MG63 (cell line): ENCODE measurements around the gene CPN2. TPM values are rescaled to one million over a fixed set of nuclear protein-coding genes. Genes with fewer than 3 reads are reported as not detected.
A peak's percentile ranks its signal among the peaks of the same experiment; 100 is the strongest.

Experiments
- DNase-seq: peaks from one replicate; pipeline ENCODE4 v3.0.0-alpha.2; 2020
- H3K27me3 ChIP-seq: fragments of 250-450 bp; sonication (Bioruptor Pico); 2 replicates; pipeline ENCODE4 v1.5.1; 2020; ENCODE audit warnings: mild to moderate bottlenecking, moderate library complexity
- H3K36me3 ChIP-seq: fragments of 250-450 bp; sonication (Bioruptor Pico); 2 replicates; pipeline ENCODE4 v1.5.1; 2020; ENCODE audit warnings: mild to moderate bottlenecking, moderate library complexity
- H3K4me3 ChIP-seq: fragments of 250-450 bp; sonication (Bioruptor Pico); 2 replicates; pipeline ENCODE4 v1.5.1; 2020; ENCODE audit warnings: mild to moderate bottlenecking, moderate library complexity
- H3K9me3 ChIP-seq: fragments of 250-450 bp; sonication (Bioruptor Pico); 2 replicates; pipeline ENCODE4 v1.5.1; 2020; ENCODE audit warnings: mild to moderate bottlenecking, moderate library complexity
- total RNA-seq: library from RNA; depleted of rRNA; stranded (reverse); fragments of >200 nt; shearing (Covaris generic); gene quantifications from 2 replicates; pipeline ENCODE4 v1.2.3, GENCODE V29; 2014; ENCODE audit warnings: low replicate concordance

Gene CPN2
- total RNA-seq, 1 experiment from 2014 or later, result not detected

DNA sequence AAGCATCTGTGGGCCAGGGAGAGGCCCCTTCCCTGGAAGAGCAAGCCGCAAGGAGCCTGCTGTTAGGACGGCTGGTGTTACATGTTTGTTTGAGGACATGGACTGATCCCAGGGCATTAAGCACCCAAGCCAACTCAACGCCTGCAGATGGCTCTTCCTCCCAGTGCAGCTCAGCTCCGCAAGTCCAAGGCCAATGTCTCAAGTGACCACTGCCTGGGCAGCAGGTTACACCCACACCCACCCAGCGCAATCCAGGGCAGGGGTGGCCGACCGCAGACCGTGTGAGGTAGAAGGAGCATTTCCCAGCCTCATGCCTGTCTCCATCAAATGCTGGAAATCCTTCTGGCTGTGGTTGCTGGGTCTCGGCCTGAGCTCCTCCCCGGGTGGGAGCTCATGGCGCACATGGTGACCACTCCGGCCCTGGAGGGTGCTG, 33.5 kb upstream of the CPN2 start:
- no peaks in the 10 kb centered on the region; the same call in 1 of the 2 replicates for H3K27me3 ChIP-seq
- DNase-seq, result no peak

DNA sequence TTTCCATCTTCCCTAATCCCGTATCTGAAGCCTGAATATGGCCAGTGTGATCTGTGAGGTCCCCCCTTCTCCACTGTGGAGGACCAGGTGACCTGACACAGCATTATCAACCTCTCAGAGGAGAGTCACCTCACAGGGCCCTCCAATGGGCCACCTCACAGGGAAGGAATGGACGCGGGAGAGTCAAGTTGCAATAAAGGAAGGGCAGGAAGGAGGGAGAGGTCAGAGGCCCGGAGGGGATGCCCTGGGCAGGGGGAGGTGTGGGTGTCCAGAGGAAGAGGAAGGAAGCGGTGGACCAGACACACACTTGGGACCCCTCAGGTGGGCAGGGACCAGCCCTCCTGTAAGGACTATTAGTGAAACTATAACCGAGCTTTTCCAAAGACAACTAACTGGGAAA, 33.0 kb upstream of the CPN2 start:
- no peaks in the 10 kb centered on the region for H3K36me3 ChIP-seq
- no peak overlapping the region for H3K4me3 ChIP-seq
- no peak for DNase-seq
- H3K9me3 ChIP-seq, result no peaks in the 10 kb centered on the region
- no peaks in the 10 kb centered on the region; the same call in 1 of the 2 replicates for H3K27me3 ChIP-seq

More for the DNA sequence above, 33.5 kb upstream of the CPN2 start:
- H3K36me3 ChIP-seq, result no peaks in the 10 kb centered on the region
- no peak overlapping the region for H3K4me3 ChIP-seq
- H3K9me3 ChIP-seq, result no peaks in the 10 kb centered on the region

DNA sequence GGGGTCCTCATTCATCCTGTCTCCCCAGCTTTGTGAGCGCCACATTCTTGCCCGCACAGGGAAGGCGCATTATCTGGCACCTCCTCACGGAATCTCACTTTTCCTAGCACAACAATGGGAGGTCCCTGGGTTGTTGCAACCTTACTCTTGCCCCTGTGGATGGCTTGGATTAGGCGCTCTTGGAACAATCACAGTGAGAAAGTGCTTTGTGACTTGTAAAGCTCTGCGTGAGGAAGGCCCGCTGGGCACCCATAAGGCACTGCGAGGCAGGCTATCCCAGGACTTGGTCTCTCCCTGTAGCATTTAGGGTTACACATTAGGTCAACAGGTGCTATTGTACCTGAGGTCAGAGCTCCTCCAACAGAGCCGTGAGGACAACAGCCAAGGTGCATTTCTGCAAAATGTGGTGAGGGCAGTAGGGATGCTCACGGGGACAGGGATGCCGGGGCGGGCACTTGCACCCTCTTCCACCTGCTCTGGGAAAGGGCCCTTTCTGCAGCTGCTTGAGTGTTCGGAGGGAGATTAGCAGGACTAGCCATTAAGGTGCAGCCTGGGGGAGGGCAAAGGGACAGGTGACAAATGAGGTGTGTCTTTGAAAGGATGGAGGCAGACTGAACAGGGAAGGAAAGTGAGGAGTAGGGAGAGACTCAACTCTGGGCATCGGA, 32.3 kb upstream of the CPN2 start:
- Histone ChIP-seq H3K27me3 (no peaks in the 10 kb centered on the region; the same call in 1 of the 2 replicates), H3K36me3 (no peaks in the 10 kb centered on the region), H3K9me3 (no peaks in the 10 kb centered on the region), H3K4me3 (no peak overlapping the region)
- no peak for DNase-seq

DNA sequence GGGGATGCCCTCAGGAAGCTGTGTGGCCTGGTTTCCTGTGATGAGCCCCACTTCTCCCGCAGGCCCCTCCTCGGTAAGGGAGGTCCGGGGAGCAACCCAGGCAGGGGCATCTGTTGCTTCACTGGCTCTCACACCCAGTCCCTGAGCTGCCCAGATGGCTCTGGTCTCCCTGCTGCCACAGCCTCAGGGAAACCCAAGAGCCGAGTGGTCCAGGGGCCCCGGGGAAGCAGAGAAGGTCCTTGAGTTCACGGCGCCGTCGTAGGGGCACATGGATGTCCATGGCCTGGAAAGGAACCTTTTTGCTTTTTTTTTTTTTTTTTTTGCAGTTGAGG, 31.7 kb upstream of the CPN2 start:
- Histone ChIP-seq H3K27me3 (no peaks in the 10 kb centered on the region; the same call in 1 of the 2 replicates), H3K36me3 (no peaks in the 10 kb centered on the region), H3K4me3 (no peak overlapping the region), H3K9me3 (no peaks in the 10 kb centered on the region)
- no peak for DNase-seq

DNA sequence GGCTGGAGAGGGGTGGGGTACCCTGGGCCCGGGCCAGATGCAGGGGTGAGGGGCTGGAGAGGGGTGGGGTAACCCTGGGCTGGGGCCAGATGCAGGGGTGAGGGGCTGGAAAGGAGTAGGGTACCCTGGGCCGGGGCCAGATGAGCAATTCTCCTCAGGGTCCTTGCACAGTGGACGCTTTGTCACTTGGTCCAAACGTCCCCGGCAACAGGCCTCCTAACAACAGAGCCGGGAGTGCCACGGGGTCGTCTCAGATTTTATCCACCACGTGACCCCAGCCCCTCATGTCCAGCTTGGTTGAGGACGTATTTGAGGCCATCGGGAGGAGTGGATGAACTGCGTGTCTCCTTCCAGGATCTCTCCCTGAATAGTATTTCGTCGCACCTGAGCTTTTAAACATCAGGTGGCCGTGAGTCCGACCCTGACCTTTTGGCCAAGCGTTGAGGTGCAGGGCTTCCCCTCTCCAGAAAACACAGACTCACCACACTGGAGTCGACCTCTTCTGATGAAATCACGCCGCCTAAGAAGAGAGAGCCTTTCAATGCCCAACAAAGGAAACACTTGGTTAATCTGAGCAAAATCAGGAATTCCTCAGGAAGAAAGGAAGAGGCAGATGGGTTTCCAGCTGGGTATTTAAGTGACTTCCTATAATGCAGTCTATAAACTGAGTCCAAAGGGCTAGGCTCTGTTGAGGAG, 31.2 kb upstream of the CPN2 start:
- no peak overlapping the region for H3K4me3 ChIP-seq
- H3K27me3 ChIP-seq, result no peaks in the 10 kb centered on the region; the same call in 1 of the 2 replicates
- H3K36me3 ChIP-seq, result no peaks in the 10 kb centered on the region
- H3K9me3 ChIP-seq, result no peaks in the 10 kb centered on the region
- no peak for DNase-seq

DNA sequence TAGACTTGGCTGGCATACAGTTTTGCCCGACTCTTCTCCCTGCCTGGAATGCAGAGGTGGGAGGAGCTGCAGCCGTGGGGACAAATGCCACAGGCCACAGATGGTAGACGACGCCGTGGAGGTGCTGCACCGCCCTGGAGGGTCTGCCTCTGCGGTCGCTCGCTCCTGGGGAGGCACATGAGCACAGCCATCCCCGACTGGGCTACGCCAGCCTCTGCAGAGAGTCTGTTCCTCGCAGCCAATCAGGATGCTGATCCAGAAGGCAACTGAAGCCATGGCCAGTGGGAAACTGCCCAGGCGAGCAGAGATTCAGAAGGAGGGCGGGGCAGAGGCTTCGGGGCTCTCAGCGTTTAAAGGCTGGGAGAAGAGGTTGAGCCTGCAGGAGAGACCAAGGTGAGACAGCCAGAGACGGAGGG, 30.3 kb upstream of the CPN2 start:
- H3K9me3 ChIP-seq, result no peaks in the 10 kb centered on the region
- DNase-seq, result no peak
- no peaks in the 10 kb centered on the region for H3K36me3 ChIP-seq
- H3K27me3 ChIP-seq, result no peaks in the 10 kb centered on the region; the same call in 1 of the 2 replicates
- no peak overlapping the region for H3K4me3 ChIP-seq

DNA sequence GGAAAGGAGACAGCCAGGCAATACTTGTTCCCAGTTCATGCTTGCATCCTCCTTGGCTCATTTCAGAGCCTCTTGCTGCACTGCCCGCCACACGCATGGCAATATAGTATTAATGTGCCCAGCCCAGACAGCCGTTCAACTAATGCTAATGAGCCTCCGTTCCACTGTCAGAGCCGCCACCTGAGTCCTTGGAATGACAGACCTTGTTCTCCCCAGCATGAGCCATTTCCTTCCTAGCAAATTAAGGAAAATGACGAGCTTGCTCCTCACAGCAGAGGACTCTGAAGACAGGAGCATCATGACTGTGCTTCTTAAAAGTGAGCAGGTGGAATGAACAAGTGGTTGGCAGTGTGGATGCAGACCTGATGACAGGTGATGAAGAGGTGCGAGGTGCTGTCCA, 29.2 kb upstream of the CPN2 start:
- Histone ChIP-seq H3K36me3 (no peaks in the 10 kb centered on the region), H3K9me3 (no peaks in the 10 kb centered on the region), H3K4me3 (no peak overlapping the region), H3K27me3 (no peaks in the 10 kb centered on the region; the same call in 1 of the 2 replicates)
- DNase-seq, result no peak

DNA sequence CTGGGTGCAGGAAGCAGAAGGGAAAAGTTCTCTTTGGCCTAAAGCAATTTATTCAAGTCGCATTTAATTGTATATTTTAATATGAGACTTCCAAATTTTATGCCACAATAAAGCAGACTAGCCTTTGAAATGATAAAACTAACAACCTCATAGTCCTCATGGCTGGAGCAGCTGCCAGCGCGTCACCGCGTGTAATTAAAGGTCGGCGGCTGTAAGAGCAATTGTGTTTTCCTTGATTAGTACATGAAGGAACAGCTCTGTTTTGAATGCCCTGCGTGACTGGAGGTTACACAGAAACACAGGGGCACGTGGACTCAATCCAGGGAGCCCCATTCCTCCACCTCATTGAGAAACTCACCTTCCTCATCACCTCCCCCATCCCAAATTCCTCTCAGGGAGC, 28.5 kb upstream of the CPN2 start:
- H3K27me3 ChIP-seq, result no peaks in the 10 kb centered on the region; the same call in 1 of the 2 replicates
- H3K9me3 ChIP-seq, result no peaks in the 10 kb centered on the region
- no peaks in the 10 kb centered on the region for H3K36me3 ChIP-seq
- DNase-seq, result no peak
- no peak overlapping the region for H3K4me3 ChIP-seq

DNA sequence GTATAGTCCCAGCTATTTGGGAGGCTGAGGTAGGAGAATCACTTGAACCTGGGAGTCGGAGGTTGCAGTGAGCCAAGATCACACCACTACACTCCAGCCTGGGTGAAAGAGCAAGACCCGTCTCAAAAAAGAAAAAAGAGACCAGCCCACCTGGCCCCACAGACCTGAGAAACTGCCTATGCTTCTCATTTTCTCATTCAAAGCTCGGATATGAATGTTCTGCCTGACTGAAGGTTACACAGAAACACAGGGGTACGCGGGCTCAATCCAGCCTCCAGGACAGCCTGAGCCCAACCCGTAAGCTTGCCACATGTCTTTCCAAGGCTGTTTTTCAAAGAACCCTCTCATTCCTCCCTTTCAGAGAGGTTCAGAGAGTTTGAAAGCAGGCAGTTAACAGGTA, 28.1 kb upstream of the CPN2 start:
- DNase-seq, result no peak
- no peak overlapping the region for H3K4me3 ChIP-seq
- no peaks in the 10 kb centered on the region for H3K36me3 ChIP-seq
- H3K27me3 ChIP-seq, result no peaks in the 10 kb centered on the region; the same call in 1 of the 2 replicates
- H3K9me3 ChIP-seq, result no peaks in the 10 kb centered on the region

DNA sequence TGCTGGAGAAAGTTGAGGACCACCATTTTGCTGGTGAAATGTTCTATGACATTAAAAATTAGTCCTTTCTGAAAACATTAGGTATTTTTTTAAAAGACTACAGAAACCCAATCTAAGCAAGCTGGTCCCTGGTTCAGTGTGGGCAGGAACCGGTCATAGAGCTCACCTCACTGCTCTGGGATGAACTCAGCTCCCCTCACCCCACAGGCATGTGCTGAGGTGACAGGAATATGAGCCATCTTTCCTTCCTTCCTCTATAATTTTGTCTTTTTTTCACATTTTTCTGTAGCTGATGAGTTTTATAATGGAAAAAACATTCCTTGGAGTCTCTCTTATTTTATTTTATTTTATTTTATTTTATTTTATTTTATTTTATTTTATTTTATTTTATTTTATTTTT, 26.6 kb upstream of the CPN2 start:
- Histone ChIP-seq H3K9me3 (no peaks in the 10 kb centered on the region), H3K27me3 (no peaks in the 10 kb centered on the region; the same call in 1 of the 2 replicates), H3K36me3 (no peaks in the 10 kb centered on the region), H3K4me3 (no peak overlapping the region)
- DNase-seq, result no peak

DNA sequence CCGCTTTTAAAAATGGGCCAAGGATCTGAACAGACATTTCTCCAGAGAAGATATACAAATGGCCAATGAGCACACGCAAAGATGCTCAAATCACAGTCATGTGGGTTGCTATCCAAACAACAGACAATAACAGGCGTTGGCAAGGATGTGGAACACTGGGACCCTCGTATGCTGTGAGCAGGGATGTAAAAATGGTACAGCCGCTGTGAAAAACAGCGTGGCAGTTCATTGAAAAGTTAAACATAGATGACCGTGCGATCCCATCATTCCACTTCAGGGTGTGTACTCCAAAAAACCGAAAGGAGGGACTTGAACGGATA, 25.1 kb upstream of the CPN2 start:
- no peak for DNase-seq
- Histone ChIP-seq H3K4me3 (no peak overlapping the region), H3K9me3 (no peaks in the 10 kb centered on the region), H3K27me3 (no peaks in the 10 kb centered on the region; the same call in 1 of the 2 replicates), H3K36me3 (no peaks in the 10 kb centered on the region)

DNA sequence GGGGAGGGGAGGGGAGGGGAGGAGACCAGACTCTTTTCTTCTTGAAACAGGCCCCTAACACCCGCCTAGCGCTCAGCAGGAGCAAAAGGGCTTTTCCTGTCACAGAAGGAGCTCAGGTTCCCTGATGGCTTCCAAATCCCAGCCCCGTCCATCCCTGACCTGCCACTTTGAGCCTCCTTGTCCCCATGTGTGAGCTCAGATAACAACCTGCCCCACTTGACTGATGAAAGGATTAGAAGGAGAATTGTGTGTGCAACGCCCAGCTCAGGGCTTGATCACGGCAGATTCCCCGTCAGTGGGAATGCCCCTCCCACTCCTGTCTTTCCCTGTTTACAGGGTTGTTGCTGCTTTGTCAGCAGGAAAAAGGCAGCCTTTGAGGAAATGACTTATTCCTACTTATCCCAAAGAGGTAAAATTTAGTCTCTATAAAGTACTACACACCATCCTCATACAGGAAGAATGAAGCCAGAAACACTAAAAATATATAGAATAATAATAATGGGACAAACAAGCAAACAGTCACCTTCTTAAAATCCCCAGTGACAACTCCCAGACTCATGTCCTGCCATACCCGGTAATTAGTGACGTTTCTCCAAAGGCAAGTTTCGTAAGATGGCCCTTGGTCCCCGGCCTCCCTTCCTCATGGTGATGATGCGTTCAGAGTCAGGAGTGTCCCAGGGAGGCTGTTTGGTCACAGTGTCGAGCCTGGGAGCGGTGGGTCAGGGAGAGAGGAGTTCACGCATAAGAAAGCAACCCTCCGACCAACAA, 24.5 kb upstream of the CPN2 start:
- H3K36me3 ChIP-seq, result no peaks in the 10 kb centered on the region
- DNase-seq, result no peak
- no peaks in the 10 kb centered on the region for H3K9me3 ChIP-seq
- H3K27me3 ChIP-seq, result no peaks in the 10 kb centered on the region; the same call in 1 of the 2 replicates
- no peak overlapping the region for H3K4me3 ChIP-seq

DNA sequence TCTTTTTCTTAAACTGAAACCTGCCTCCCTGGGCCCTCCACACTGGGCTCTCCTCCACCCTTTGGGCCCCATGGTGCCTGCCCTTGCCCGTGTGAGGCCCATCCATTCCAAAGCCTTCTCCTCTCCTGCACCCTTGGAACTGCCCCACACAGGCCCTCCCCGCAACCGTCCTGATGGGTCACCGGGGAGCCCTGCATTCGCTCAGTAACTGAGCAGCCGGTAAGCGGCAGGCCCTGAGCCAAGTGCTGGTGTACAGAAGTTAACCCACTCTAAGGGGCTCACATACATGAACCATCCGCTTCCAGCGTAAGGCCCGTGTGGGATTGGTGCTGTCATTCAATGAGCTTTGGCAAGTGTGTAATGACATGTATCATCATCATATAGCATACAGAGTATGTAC, 23.8 kb upstream of the CPN2 start:
- Histone ChIP-seq H3K27me3 (no peaks in the 10 kb centered on the region; the same call in 1 of the 2 replicates), H3K9me3 (no peaks in the 10 kb centered on the region), H3K4me3 (no peak overlapping the region), H3K36me3 (no peaks in the 10 kb centered on the region)
- no peak for DNase-seq

DNA sequence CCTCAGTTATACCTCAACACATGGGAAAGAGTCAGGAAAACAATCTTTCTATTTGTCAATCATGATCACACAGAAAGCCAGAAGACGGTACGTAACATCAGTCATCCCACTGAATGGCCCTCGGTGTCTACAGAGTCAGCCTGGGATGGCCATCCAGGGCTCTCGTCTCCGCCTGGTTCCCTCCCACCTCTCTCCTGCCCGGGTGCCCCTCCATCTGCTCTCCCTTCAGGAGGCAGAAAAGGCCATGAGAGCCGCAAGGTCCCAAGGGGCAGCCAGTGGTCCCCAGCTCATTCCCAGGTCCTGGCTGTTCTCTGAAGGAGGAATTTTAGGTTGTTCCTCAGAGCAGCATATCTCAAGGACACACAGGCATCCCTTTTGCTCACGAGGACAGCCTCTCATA, 22.8 kb upstream of the CPN2 start:
- Histone ChIP-seq H3K9me3 (no peaks in the 10 kb centered on the region), H3K36me3 (no peaks in the 10 kb centered on the region), H3K4me3 (no peak overlapping the region), H3K27me3 (no peaks in the 10 kb centered on the region)
- DNase-seq, result no peak

DNA sequence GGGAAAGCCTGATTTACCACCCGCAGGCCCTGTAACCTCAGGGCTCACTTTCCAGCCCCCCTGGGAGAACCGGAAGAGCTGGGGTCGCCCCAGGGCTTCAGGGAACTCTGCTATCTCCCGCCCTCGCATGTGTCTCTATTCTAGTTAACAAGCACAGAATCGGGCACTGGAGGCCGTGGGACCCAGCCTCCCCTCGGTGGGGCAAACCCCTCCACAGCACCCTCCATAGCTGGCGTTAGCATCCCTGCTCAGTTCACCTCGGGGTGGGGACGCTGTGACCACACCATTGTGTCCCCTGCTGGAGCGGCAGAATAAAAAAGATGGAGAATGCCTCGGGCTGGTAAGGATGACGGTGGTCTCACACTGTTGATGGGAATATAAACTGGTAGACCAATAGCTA, 21.9 kb upstream of the CPN2 start:
- H3K4me3 ChIP-seq, result no peak overlapping the region
- H3K36me3 ChIP-seq, result no peaks in the 10 kb centered on the region
- H3K27me3 ChIP-seq, result no peaks in the 10 kb centered on the region
- H3K9me3 ChIP-seq, result no peaks in the 10 kb centered on the region
- no peak for DNase-seq

DNA sequence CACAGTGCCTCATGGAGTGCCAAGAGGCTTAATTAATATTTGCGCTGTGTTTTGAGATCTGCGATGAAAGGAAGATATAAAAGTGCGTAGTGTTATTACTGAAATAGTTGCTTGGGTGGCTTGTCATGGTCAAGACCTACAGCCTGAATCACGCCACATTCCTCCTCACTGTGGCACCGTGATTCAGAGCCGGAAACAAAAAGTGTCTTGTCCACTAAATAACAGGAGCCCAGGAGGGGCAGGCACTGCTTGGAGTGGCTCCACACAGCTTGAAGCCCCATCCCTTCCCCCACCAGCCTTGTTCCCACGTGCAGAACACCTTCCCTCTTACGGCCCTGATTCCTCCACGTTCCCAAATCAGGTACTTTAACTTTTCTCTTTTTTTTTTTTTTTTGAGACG, 19.6 kb upstream of the CPN2 start:
- no peak overlapping the region for H3K4me3 ChIP-seq
- DNase-seq, result no peak
- no peaks in the 10 kb centered on the region for H3K36me3 ChIP-seq
- no peaks in the 10 kb centered on the region for H3K9me3 ChIP-seq
- H3K27me3 ChIP-seq, result no peaks in the 10 kb centered on the region

DNA sequence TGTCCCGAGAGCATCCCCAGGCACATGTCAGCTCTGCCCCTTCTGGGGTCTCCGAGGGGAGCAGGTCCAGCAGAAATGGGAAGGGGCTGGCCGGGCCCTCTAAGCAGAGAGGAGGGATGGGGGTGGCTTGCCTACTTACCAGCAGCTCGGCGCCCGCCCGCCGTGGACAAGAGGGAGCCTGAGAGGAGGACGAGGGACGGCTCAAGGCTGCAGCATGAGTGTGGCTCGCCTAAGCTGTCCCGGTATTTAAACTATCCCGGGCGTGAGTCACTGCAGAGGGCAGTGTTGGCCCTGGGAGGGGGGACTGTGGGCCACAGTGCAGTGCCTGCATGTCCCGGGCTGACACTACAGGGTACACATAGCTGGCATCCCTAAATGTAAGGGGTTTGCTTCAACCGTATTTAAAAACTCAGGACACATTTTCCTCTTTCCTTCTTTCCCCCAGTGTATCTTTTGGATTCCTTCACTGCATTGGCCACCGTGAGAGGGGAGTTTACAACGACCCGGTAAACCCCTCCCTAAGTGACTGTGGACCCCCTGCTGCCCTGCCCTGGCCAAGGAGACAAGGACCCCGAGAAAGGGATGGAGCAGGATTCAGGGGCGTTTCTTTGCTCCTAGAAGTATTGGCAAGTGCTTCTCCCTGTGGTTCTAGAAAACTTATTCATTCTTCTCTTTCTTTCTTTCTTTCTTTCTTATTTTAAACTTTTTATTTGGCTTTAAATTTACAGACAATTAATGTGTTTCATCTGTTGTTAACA, 18.6 kb upstream of the CPN2 start, which contains the start of gene LRRC15:
Gene LRRC15, minus strand, starts transcription at position 222 of the 758 bp plus-strand sequence. CDS start 8,700 bp downstream, outside the sequence.
- Histone ChIP-seq H3K4me3 (no peak within 1 kb of the TSS), H3K9me3 (no peaks in the 10 kb centered on the region), H3K27me3 (no peaks in the 10 kb centered on the region), H3K36me3 (no peaks in the 10 kb centered on the region)
- peak; percentile 64 for DNase-seq
